ENCODE data around the gene SCARB1.

DNA sequence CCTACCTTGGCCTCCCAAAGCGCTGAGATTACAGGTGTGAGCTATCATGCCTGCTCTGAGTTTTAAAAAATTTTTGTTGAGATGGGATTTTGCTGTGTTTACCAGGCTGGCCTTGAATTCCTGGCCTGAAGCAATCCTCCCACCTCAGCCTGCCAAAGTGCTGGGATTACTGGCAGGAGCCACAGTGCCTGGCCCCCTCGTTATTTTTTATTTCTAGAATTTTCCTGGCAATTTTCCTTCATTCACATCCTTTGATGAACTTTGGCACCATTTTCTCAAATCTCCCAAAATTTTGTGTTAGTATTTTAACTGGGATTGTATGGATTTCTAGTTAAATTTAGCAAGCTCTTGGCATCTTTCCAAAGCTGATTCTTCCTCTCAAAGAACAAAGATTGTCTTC, 24.6 kb upstream of the SCARB1 start:
- no peak for TF ChIP-seq CTCF (conservative IDR thresholded peaks at IDR 0.05; ENCODE audit: low read depth in 2 of 2)
- no peak for TF ChIP-seq EZH2 (IDR thresholded peaks at IDR 0.05; ENCODE audit: low read depth, unreplicated experiment)
- no peak for TF ChIP-seq REST (IDR thresholded peaks at IDR 0.05; ENCODE audit: unreplicated experiment)
- no peak for TF ChIP-seq POLR2AphosphoS5 (IDR thresholded peaks at IDR 0.05; ENCODE audit: low read depth)
- TF ChIP-seq EZH2phosphoT487 (IDR thresholded peaks at IDR 0.05; ENCODE audit: unreplicated experiment) = no peak

Measured in GM23338 (cell line).